IMR-90 (cell line): ENCODE measurements around the gene GCNT2. TPM values are rescaled to one million over a fixed set of nuclear protein-coding genes. Genes with fewer than 3 reads are reported as not detected.

Source experiments
- ATAC-seq: fragments of 200-7000 bp; cut with Tn5 transposase; 2 replicates; pipeline ENCODE4 v1.9.1; 2020; ENCODE audit warnings: low read depth, mild to moderate bottlenecking, moderate library complexity
- BruUV-seq: library from RNA; stranded (reverse); fragments of 400-500 nt; replicated peaks from 2 replicates; lab custom pipeline; 2021; lab: Mats Ljungman, UMichigan
- CTCF ChIA-PET: fragments of 300-600 bp; formaldehyde crosslinking; extraction: SDS; loops from one replicate; lab custom pipeline; 2021; ENCODE audit warnings: antibody characterized with exemption; lab: Yijun Ruan, JAX
- POLR2A ChIA-PET: fragments of 300-600 bp; sonication (Branson Sonifier 250); formaldehyde crosslinking; loops from one replicate; lab custom pipeline; 2022; ENCODE audit warnings: antibody characterized with exemption; ENCODE audit not compliant: unreplicated experiment; lab: Charles Lee
- DNase-seq: peaks from one replicate; pipeline ENCODE4 v3.0.0; 2013
- H2AFZ ChIP-seq: replicated peaks from 2 replicates; pipeline ENCODE3; 2013; ENCODE audit warnings: low read length, mild to moderate bottlenecking; ENCODE audit not compliant: poor library complexity
- H2AK5ac ChIP-seq: 2 replicates; pipeline ENCODE4 v1.6.1; 2013; ENCODE audit warnings: low read depth, low read length, inconsistent platforms
- H2AK9ac ChIP-seq: replicated peaks from 2 replicates; pipeline ENCODE3; 2013; ENCODE audit warnings: mild to moderate bottlenecking, low read depth, low read length, moderate library complexity; ENCODE audit not compliant: poor library complexity
- H2BK120ac ChIP-seq: 2 replicates; pipeline ENCODE4 v1.6.1; 2013; ENCODE audit warnings: low read depth, low read length, inconsistent platforms
- H2BK15ac ChIP-seq: 3 replicates; pipeline ENCODE4 v1.6.1; 2013; ENCODE audit warnings: low read depth, low read length, inconsistent platforms
- H2BK20ac ChIP-seq: 2 replicates; pipeline ENCODE4 v1.6.1; 2013; ENCODE audit warnings: low read depth, mild to moderate bottlenecking, inconsistent platforms, low read length, moderate library complexity
- H2BK5ac ChIP-seq: 2 replicates; pipeline ENCODE4 v1.6.1; 2013; ENCODE audit warnings: mild to moderate bottlenecking, low read depth, low read length, inconsistent platforms; ENCODE audit not compliant: poor library complexity, severe bottlenecking
- H3K14ac ChIP-seq: replicated peaks from 2 replicates; pipeline ENCODE4 v1.6.1; 2013; ENCODE audit warnings: low read depth, low read length, inconsistent platforms
- H3K18ac ChIP-seq: 2 replicates; pipeline ENCODE4 v1.6.1; 2013; ENCODE audit warnings: low read depth, low read length, control low read depth
- H3K23ac ChIP-seq: 2 replicates; pipeline ENCODE4 v1.6.1; 2013; ENCODE audit warnings: low read depth, low read length, inconsistent platforms
- H3K27ac ChIP-seq: 2 replicates; pipeline ENCODE4 v1.5.1; 2013; ENCODE audit warnings: mild to moderate bottlenecking, control low read depth, low read length; ENCODE audit not compliant: insufficient read depth
- H3K27me3 ChIP-seq: 2 replicates; pipeline ENCODE4 v1.6.1; 2013; ENCODE audit warnings: low read length; ENCODE audit not compliant: control insufficient read depth, insufficient read depth
- H3K36me3 ChIP-seq: 2 replicates; pipeline ENCODE4 v1.6.1; 2013; ENCODE audit warnings: low read length, mixed read lengths; ENCODE audit not compliant: control insufficient read depth, insufficient read depth
- H3K4ac ChIP-seq: 2 replicates; pipeline ENCODE4 v1.6.1; 2013; ENCODE audit warnings: low read depth, low read length, inconsistent platforms
- H3K4me1 ChIP-seq: 2 replicates; pipeline ENCODE4 v1.6.1; 2013; ENCODE audit warnings: low read length, mixed read lengths; ENCODE audit not compliant: control insufficient read depth, insufficient read depth
- H3K4me2 ChIP-seq: 2 replicates; pipeline ENCODE4 v1.6.1; 2013; ENCODE audit warnings: low read depth, mild to moderate bottlenecking, control low read depth, low read length, moderate library complexity
- H3K4me3 ChIP-seq: 2 replicates; pipeline ENCODE4 v1.5.1; 2013; ENCODE audit warnings: low read depth, mild to moderate bottlenecking, control low read depth, low read length, moderate library complexity; ENCODE audit not compliant: insufficient read depth
- H3K56ac ChIP-seq: 2 replicates; pipeline ENCODE4 v1.6.1; 2013; ENCODE audit warnings: low read length, inconsistent platforms; ENCODE audit not compliant: insufficient read depth; ENCODE audit errors: extremely low read depth
- H3K79me1 ChIP-seq, 2 experiments: 2 replicates each; pipeline ENCODE4 v1.6.1; 2013; ENCODE audit warnings: low read length in 2 of 2, inconsistent platforms in 1 of 2, low read depth in 1 of 2
- H3K9ac ChIP-seq: 2 replicates; pipeline ENCODE4 v1.6.1; 2013; ENCODE audit warnings: low read depth, low read length, control low read depth
- H3K9me1 ChIP-seq: 2 replicates; pipeline ENCODE4 v1.6.1; 2013; ENCODE audit warnings: low read length, inconsistent platforms; ENCODE audit not compliant: insufficient read depth
- H3K9me3 ChIP-seq: 2 replicates; pipeline ENCODE4 v1.6.1; 2013; ENCODE audit warnings: low read length; ENCODE audit not compliant: control insufficient read depth, insufficient read depth
- H4K20me1 ChIP-seq: 2 replicates; pipeline ENCODE4 v1.6.1; 2013; ENCODE audit warnings: low read length, inconsistent platforms; ENCODE audit not compliant: insufficient read depth
- H4K5ac ChIP-seq: 2 replicates; pipeline ENCODE4 v1.6.1; 2013; ENCODE audit warnings: mild to moderate bottlenecking, low read depth, low read length, control low read depth
- H4K8ac ChIP-seq, 2 experiments: 2 replicates each; pipeline ENCODE4 v1.6.1; 2013; ENCODE audit warnings: low read depth in 2 of 2, low read length in 2 of 2, control low read depth in 1 of 2, inconsistent platforms in 1 of 2
- H4K91ac ChIP-seq: 2 replicates; pipeline ENCODE4 v1.6.1; 2013; ENCODE audit warnings: low read depth, low read length, inconsistent platforms; ENCODE audit not compliant: insufficient read depth
- FOS ChIP-seq: fragments of 150-350 bp; IDR thresholded peaks from 2 replicates; pipeline ENCODE4 v1.6.1; 2016; ENCODE audit warnings: low read depth, low read length
- MAZ ChIP-seq: IDR thresholded peaks from 2 replicates; pipeline ENCODE4 v1.6.1; 2012; ENCODE audit warnings: low read depth, mild to moderate bottlenecking, low read length, improper control_type of control experiment, moderate library complexity, borderline replicate concordance
- RAD21 ChIP-seq: IDR thresholded peaks from 2 replicates; pipeline ENCODE4 v1.6.1; 2012; ENCODE audit warnings: low read length, improper control_type of control experiment
- RCOR1 ChIP-seq: IDR thresholded peaks from 2 replicates; pipeline ENCODE4 v1.6.1; 2012; ENCODE audit warnings: mild to moderate bottlenecking, low read length, improper control_type of control experiment; ENCODE audit not compliant: insufficient replicate concordance
- RFX5 ChIP-seq: IDR thresholded peaks from 2 replicates; pipeline ENCODE4 v1.8.0; 2012; ENCODE audit warnings: low read depth, mild to moderate bottlenecking, low read length, moderate library complexity
- WGBS, 2 experiments: methylation state at CpG; one replicate each; pipeline versions ENCODE4 v1.1.5 to v1.1.7; 2013; ENCODE audit warnings: missing lambda C conversion rate in 2 of 2; ENCODE audit not compliant: insufficient read length in 1 of 2; ENCODE audit errors: extremely low coverage in 2 of 2; 5-methylcytosine and 5-hydroxymethylcytosine counted together
- dilution Hi-C: fragments of 300-500 bp; cut with HindIII; formaldehyde crosslinking; loops from one replicate; pipeline ENCODE4 v1.14.3; 2018; ENCODE audit warnings: low sequenced_read_pairs; ENCODE audit not compliant: unreplicated experiment
- in situ Hi-C: fragments of 300-500 bp; cut with MboI; formaldehyde crosslinking; loops from 3 replicates; pipeline ENCODE4 v1.14.3; 2019; ENCODE audit warnings: low sequenced_read_pairs, inconsistent platforms, mixed read lengths
- intact Hi-C: fragments of 100-400 bp; cut with micrococcal nuclease; formaldehyde crosslinking; loops from 2 replicates; pipeline ENCODE4 v1.10.0; 2022
- polyA plus RNA-seq, 3 experiments: library from polyadenylated mRNA; depleted of rRNA; stranded (reverse); fragments of >200 nt; gene quantifications; 2 replicates each; pipeline ENCODE4 v1.2.3, GENCODE V29; 2012; ENCODE audit warnings: low replicate concordance in 1 of 3
- total RNA-seq: library from RNA; depleted of rRNA; stranded (reverse); fragments of >200 nt; gene quantifications from 2 replicates; pipeline ENCODE4 v1.2.3, GENCODE V29; 2012
- TF ChIP-seq, protein P1 (sequence below): conservative IDR thresholded peaks from 2 replicates; pipeline ENCODE4 v1.5.1; 2012; ENCODE audit warnings: mild to moderate bottlenecking, low read depth, low read length, improper control_type of control experiment
- TF ChIP-seq, protein P2 (sequence below): fragments of 150-350 bp; IDR thresholded peaks from 2 replicates; pipeline ENCODE4 v1.6.1; 2017; ENCODE audit warnings: mild to moderate bottlenecking, antibody characterized with exemption, low read length, low read depth

Gene GCNT2
- total and polyA plus RNA-seq, 2 of the 4 experiments (the other 2 are of a cell fraction), result 0.34 to 0.90 TPM

DNA sequence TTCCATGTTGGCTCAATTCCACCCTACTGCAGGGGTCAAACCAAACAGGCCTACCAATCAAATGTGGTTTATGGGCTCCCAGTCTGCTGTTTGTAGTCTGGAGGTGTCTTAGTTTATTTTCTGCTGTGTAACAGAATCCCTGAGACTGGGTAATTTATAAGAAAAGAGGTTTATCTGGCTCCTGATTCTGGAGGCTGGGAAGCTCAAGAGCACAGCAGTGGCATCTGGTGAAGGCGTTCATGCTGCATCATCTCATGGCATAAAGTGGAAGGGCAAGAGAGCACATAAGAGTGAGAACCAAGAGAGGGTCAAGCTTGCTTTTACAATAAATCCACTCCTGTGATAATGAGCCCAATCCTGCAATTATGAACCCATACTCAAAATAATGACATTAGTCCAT is 87.9 kb downstream of the GCNT2 start:
- Histone ChIP-seq H4K91ac (no peak overlapping the region), H2BK20ac (no peak overlapping the region), H3K4me2 (no peak overlapping the region), H2AK5ac (no peak overlapping the region), H2BK5ac (no peak overlapping the region), H2AK9ac (no peak overlapping the region), H3K4me1 (peaks cover 11% of the 10 kb centered on the region), H4K5ac (no peak overlapping the region), H4K8ac (no peak overlapping the region), H3K27me3 (no peaks in the 10 kb centered on the region), H3K23ac (no peak overlapping the region), H3K9me3 (peaks cover 2% of the 10 kb centered on the region; the same call in 1 of the 2 replicates), H3K9me1 (0 out of 2 replicates have a peak, but pooled peaks cover 3% of the 10 kb centered on the region), H4K20me1 (no peaks in the 10 kb centered on the region), H3K18ac (no peak overlapping the region), H3K27ac (no peak overlapping the region), H3K79me1 (no peaks in the 10 kb centered on the region), H2BK15ac (no peak overlapping the region), H3K14ac (no peak overlapping the region), H3K56ac (no peak overlapping the region), H2AFZ (no peak overlapping the region), H3K9ac (no peak overlapping the region), H3K4me3 (no peak overlapping the region), H3K4ac (no peak overlapping the region), H3K36me3 (no peaks in the 10 kb centered on the region), H2BK120ac (no peak overlapping the region)
- in situ Hi-C loops, result no loop called here
- no TSS peak for BruUV-seq
- ATAC-seq (no peak), DNase-seq (no peak)
- intact Hi-C loops, result no loop called here
- no CpG with 5 or more reads among the region's 1 CpG for whole genome bisulfite sequencing, 2 experiments
- dilution Hi-C loops, result no loop called here
- POLR2A ChIA-PET, result no interaction called here
- TF ChIP-seq, protein P1, sequence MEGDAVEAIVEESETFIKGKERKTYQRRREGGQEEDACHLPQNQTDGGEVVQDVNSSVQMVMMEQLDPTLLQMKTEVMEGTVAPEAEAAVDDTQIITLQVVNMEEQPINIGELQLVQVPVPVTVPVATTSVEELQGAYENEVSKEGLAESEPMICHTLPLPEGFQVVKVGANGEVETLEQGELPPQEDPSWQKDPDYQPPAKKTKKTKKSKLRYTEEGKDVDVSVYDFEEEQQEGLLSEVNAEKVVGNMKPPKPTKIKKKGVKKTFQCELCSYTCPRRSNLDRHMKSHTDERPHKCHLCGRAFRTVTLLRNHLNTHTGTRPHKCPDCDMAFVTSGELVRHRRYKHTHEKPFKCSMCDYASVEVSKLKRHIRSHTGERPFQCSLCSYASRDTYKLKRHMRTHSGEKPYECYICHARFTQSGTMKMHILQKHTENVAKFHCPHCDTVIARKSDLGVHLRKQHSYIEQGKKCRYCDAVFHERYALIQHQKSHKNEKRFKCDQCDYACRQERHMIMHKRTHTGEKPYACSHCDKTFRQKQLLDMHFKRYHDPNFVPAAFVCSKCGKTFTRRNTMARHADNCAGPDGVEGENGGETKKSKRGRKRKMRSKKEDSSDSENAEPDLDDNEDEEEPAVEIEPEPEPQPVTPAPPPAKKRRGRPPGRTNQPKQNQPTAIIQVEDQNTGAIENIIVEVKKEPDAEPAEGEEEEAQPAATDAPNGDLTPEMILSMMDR, result no peak
- no peak for TF ChIP-seq RAD21
- no peak for TF ChIP-seq RCOR1
- TF ChIP-seq, protein P2, sequence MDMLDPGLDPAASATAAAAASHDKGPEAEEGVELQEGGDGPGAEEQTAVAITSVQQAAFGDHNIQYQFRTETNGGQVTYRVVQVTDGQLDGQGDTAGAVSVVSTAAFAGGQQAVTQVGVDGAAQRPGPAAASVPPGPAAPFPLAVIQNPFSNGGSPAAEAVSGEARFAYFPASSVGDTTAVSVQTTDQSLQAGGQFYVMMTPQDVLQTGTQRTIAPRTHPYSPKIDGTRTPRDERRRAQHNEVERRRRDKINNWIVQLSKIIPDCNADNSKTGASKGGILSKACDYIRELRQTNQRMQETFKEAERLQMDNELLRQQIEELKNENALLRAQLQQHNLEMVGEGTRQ, result no peak
- no peak for TF ChIP-seq RFX5
- no peak for TF ChIP-seq MAZ
- TF ChIP-seq FOS, result no peak
- CTCF ChIA-PET, result no interaction called here
